Breast epithelium (tissue), 3 donors: ENCODE results near the gene MXRA7.

Experiments used
- POLR2A ChIP-seq: fragments of 450-650 bp; IDR thresholded peaks from one replicate; pipeline ENCODE4 v1.6.1; 2016; ENCODE audit warnings: antibody characterized with exemption, mild to moderate bottlenecking, moderate library complexity
- TF ChIP-seq, protein P1 (sequence below), 3 donors: fragments of 450-650 bp; IDR thresholded peaks; one replicate each; pipeline ENCODE4 v1.5.1; 2016 to 2017; ENCODE audit warnings: antibody characterized with exemption in 3 of 3, mild to moderate bottlenecking in 3 of 3, moderate library complexity in 3 of 3

DNA sequence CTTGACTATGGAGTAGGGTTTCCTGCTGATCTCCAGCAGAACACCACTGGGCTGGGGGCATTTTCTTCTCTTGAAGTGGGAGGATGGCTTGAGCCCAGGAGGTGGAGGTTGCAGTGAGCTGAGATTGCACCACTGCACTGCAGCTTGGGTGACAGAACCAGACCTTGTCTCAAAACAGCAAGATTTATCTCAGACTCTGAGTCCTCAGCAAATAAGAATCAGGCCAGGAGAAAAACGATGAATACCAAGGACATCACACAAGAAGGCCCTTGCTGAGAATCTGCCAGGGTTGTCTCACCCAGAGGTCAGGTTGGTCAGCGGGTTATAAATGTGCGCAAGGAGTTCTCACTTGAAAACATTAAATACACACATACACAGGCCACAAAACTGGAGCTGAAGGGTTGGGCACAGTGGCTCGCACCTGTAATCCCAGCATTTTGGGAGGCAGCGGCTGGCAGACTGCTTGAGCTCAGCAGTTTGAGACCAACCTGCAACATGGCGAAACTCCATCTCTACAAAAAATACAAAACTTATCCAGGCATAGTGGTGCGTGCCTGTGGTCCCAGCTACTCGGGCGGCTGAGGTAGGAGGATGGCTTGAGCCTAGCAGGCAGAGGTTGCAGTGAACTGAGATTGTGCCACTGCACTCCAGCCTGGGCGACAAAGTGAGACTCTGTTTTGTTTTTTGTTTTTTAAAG, 7.7 kb downstream of the MXRA7 start:
- TF ChIP-seq, protein P1, sequence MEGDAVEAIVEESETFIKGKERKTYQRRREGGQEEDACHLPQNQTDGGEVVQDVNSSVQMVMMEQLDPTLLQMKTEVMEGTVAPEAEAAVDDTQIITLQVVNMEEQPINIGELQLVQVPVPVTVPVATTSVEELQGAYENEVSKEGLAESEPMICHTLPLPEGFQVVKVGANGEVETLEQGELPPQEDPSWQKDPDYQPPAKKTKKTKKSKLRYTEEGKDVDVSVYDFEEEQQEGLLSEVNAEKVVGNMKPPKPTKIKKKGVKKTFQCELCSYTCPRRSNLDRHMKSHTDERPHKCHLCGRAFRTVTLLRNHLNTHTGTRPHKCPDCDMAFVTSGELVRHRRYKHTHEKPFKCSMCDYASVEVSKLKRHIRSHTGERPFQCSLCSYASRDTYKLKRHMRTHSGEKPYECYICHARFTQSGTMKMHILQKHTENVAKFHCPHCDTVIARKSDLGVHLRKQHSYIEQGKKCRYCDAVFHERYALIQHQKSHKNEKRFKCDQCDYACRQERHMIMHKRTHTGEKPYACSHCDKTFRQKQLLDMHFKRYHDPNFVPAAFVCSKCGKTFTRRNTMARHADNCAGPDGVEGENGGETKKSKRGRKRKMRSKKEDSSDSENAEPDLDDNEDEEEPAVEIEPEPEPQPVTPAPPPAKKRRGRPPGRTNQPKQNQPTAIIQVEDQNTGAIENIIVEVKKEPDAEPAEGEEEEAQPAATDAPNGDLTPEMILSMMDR (IDR thresholded peaks at IDR 0.05), result no peak
- TF ChIP-seq POLR2A, result no peak
